ENCODE results near the gene PPIL4. TPM values are rescaled to one million over a fixed set of nuclear protein-coding genes. Genes with fewer than 3 reads are reported as not detected.

The PPIL4 gene
- total RNA-seq, 4 donors from 2014 or later: 22.1 to 30.2 (median 26.1) TPM

DNA sequence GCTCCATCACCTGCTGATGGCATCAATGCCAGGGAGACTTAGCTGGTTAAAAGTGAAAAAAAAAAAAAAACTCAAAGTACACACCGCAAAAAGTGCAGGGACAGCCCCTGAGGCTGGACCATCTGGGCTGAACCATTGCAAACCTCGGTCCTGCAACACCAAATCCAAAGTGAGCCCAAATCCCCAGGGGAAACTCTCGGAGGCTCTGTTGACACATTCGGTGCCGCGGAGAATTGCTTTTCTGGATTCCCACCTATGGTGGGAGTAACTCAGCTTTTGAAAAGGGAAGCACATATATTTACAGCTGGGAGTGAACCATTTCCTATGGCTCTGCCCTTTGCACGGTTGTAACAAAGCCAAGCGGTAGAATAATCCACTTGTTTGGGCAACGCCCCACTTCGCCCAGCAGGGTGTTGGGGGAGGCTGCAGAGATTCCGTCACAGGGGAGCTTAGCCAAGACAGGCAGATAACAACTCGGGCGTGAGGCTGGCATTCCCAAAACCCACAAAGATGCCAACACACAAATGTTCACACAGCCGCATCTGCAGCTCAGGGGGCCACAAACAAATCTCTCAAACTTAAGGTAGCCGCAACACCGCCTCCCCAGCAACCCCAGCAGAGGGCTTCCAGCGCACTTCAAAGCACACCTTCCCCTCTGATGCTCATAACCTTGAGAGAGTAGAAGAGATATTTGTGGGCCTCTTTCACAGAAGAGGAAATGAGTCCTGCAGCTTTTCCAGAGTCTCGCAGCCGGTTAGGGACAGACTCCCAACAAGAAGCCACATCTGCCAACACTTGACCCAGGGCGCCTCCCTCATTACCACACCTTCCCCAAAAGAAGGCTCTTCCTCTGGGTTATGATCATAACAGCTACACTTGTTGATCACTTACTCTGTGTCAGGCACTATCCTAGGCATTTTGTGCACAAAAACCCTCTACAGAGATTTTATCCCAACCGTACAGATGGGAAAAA, 72.5 kb downstream of the PPIL4 start:
- Histone ChIP-seq H3K4me3 (no peak overlapping the region), H3K27me3 (peaks cover 0 to 10% (median 0%) of the 10 kb centered on the region in 4 donors), H3K27ac (replicated peaks in 1 of 4) (no peak overlapping the region), H3K36me3 (peaks cover 0 to 5% (median 0%) of the 10 kb centered on the region in 4 donors), H3K9me3 (no peaks in the 10 kb centered on the region), H3K4me1 (peaks cover 0 to 10% (median 5%) of the 10 kb centered on the region in 4 donors)
- TF ChIP-seq POLR2A (IDR thresholded peaks at IDR 0.05; ENCODE audit: low read depth) (no peak), EP300 (IDR thresholded peaks at IDR 0.05) (no peak), POLR2AphosphoS5 (IDR thresholded peaks at IDR 0.05) (no peak)
- TF ChIP-seq, protein P1, sequence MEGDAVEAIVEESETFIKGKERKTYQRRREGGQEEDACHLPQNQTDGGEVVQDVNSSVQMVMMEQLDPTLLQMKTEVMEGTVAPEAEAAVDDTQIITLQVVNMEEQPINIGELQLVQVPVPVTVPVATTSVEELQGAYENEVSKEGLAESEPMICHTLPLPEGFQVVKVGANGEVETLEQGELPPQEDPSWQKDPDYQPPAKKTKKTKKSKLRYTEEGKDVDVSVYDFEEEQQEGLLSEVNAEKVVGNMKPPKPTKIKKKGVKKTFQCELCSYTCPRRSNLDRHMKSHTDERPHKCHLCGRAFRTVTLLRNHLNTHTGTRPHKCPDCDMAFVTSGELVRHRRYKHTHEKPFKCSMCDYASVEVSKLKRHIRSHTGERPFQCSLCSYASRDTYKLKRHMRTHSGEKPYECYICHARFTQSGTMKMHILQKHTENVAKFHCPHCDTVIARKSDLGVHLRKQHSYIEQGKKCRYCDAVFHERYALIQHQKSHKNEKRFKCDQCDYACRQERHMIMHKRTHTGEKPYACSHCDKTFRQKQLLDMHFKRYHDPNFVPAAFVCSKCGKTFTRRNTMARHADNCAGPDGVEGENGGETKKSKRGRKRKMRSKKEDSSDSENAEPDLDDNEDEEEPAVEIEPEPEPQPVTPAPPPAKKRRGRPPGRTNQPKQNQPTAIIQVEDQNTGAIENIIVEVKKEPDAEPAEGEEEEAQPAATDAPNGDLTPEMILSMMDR (IDR thresholded peaks at IDR 0.05): no peak
- intact Hi-C loops (cut with DNase I): no loop called here
- WGBS: 77% methylated on average over 21 of the region's 21 CpGs
- DNase-seq (ENCODE audit: extremely low spot score): no peak

DNA sequence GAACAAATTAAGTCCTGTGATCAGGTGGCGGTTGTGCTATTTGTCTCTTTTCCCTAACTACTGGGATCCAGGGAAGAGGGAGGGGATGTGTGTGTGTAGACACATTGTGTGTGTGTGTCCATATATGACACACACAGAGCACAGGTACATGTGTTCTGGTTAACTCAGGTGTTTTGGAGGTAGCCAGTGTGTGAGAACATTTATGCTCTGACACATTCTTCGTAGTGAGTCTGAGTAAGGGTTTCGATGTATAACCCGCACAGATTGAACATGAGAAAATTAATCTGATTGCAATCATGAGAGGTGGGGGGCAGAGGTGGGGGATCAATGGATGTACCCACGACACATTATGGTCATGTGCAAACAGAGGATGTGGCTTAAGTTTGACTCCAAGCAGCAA, 73.6 kb downstream of the PPIL4 start:
- TF ChIP-seq, protein P1 (IDR thresholded peaks at IDR 0.05): no peak
- no peak for TF ChIP-seq EP300 (IDR thresholded peaks at IDR 0.05)
- TF ChIP-seq POLR2A (IDR thresholded peaks at IDR 0.05; ENCODE audit: low read depth): no peak
- TF ChIP-seq POLR2AphosphoS5 (IDR thresholded peaks at IDR 0.05): no peak
- H3K9me3 ChIP-seq: no peaks in the 10 kb centered on the region
- intact Hi-C loops (cut with DNase I): no loop called here
- H3K36me3 ChIP-seq: peaks cover 0 to 5% (median 0%) of the 10 kb centered on the region in 4 donors
- H3K27ac ChIP-seq (replicated peaks in 1 of 4): no peak overlapping the region
- no peak for DNase-seq (ENCODE audit: extremely low spot score)
- H3K4me1 ChIP-seq: peaks cover 0 to 12% (median 5%) of the 10 kb centered on the region in 4 donors
- no peak overlapping the region for H3K4me3 ChIP-seq
- WGBS: 95% methylated on average over 5 of the region's 5 CpGs
- peaks cover 0 to 10% (median 0%) of the 10 kb centered on the region in 4 donors for H3K27me3 ChIP-seq

DNA sequence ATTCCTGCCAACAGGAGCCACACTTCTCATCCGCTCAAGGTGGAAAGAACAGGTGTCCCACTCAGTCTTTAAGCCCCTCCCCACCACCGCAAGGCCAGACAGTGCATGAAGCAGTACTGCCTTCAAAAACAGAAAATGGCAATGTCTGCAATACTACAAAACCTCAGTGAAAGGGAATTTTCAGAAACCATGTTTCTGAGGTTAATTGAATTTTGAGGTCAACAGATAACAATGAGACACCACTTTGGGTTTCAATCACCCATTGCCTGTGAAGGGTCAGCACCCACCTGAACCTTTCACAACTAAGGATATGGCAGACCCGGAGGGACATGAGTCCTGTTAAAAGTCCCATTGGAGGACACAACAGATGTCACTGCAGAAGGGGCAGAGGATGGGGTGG, 74.0 kb downstream of the PPIL4 start:
- peaks cover 0 to 10% (median 0%) of the 10 kb centered on the region in 4 donors for H3K27me3 ChIP-seq
- TF ChIP-seq, protein P1 (IDR thresholded peaks at IDR 0.05): no peak
- TF ChIP-seq POLR2AphosphoS5 (IDR thresholded peaks at IDR 0.05) (no peak), POLR2A (IDR thresholded peaks at IDR 0.05; ENCODE audit: low read depth) (no peak), EP300 (IDR thresholded peaks at IDR 0.05) (no peak)
- no peak for DNase-seq (ENCODE audit: extremely low spot score)
- peaks cover 0 to 5% (median 0%) of the 10 kb centered on the region in 4 donors for H3K36me3 ChIP-seq
- H3K4me1 ChIP-seq: peaks cover 0 to 12% (median 5%) of the 10 kb centered on the region in 4 donors
- intact Hi-C loops (cut with DNase I): no loop called here
- no peak overlapping the region for H3K27ac ChIP-seq (replicated peaks in 1 of 4)
- WGBS: 82% methylated on average over 3 of the region's 3 CpGs
- H3K4me3 ChIP-seq: no peak overlapping the region
- no peaks in the 10 kb centered on the region for H3K9me3 ChIP-seq

DNA sequence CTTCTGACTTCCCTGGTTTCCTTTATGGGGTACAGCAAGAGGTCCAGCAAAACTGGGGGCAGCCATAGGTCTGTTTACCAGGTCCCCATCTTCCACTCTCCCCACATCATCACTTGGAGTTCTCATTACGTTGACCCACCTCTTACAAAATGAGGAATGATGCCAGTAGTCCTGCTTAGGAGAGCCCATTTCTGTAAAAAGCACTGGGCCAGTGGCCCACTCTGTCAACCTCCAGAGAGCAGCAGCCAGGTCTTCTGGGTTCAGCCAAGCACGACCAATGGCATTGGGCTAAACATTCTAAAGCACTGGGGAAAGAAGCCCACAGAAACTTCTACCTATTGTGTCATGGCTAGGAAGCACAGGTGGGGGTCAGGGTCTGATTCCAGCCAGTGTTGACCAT, 74.9 kb downstream of the PPIL4 start:
- TF ChIP-seq, protein P1 (IDR thresholded peaks at IDR 0.05): no peak
- TF ChIP-seq POLR2AphosphoS5 (IDR thresholded peaks at IDR 0.05) (no peak), POLR2A (IDR thresholded peaks at IDR 0.05; ENCODE audit: low read depth) (no peak), EP300 (IDR thresholded peaks at IDR 0.05) (no peak)
- Histone ChIP-seq H3K36me3 (peaks cover 0 to 5% (median 0%) of the 10 kb centered on the region in 4 donors), H3K4me1 (peaks cover 0 to 12% (median 5%) of the 10 kb centered on the region in 4 donors), H3K27ac (replicated peaks in 1 of 4) (no peak overlapping the region), H3K4me3 (no peak overlapping the region), H3K9me3 (no peaks in the 10 kb centered on the region), H3K27me3 (peaks cover 0 to 10% (median 0%) of the 10 kb centered on the region in 4 donors)
- intact Hi-C loops (cut with DNase I): no loop called here
- no peak for DNase-seq (ENCODE audit: extremely low spot score)
- WGBS: 95% methylated on average over 2 of the region's 2 CpGs

Measured in esophagus muscularis mucosa (tissue), 4 donors.